H9 (cell line): ENCODE measurements around the gene TTC6. TPM values are rescaled to one million over a fixed set of nuclear protein-coding genes. Genes with fewer than 3 reads are reported as not detected.

Source experiments
- DNase-seq: peaks from one replicate; pipeline ENCODE4 v3.0.0-alpha.2; 2017
- H2AFZ ChIP-seq: one replicate; pipeline ENCODE4 v1.6.1; 2013; ENCODE audit warnings: mild to moderate bottlenecking, low read length, control low read depth, moderate library complexity
- H2AK5ac ChIP-seq: 2 replicates; pipeline ENCODE4 v1.6.1; 2013; ENCODE audit warnings: low read length, control low read depth, mixed read lengths; ENCODE audit not compliant: insufficient read length
- H2BK120ac ChIP-seq: one replicate; pipeline ENCODE4 v1.6.1; 2013; ENCODE audit warnings: low read depth, mild to moderate bottlenecking, low read length, control low read depth, inconsistent platforms; ENCODE audit not compliant: poor library complexity, severe bottlenecking
- H2BK12ac ChIP-seq: 2 replicates; pipeline ENCODE4 v1.6.1; 2013; ENCODE audit warnings: low read length, control low read depth, mixed read lengths, low read depth; ENCODE audit not compliant: insufficient read length
- H2BK15ac ChIP-seq: 2 replicates; pipeline ENCODE4 v1.6.1; 2013; ENCODE audit warnings: low read depth, low read length, control low read depth
- H2BK20ac ChIP-seq: one replicate; pipeline ENCODE4 v1.6.1; 2013; ENCODE audit warnings: low read depth, mild to moderate bottlenecking, low read length, control low read depth, inconsistent platforms; ENCODE audit not compliant: poor library complexity, severe bottlenecking
- H2BK5ac ChIP-seq: 2 replicates; pipeline ENCODE4 v1.6.1; 2013; ENCODE audit warnings: low read length, control low read depth, mixed read lengths; ENCODE audit not compliant: insufficient read length
- H3K14ac ChIP-seq: 2 replicates; pipeline ENCODE4 v1.6.1; 2013; ENCODE audit warnings: low read length, control low read depth; ENCODE audit not compliant: insufficient read depth
- H3K18ac ChIP-seq: 2 replicates; pipeline ENCODE4 v1.6.1; 2013; ENCODE audit warnings: low read depth, mild to moderate bottlenecking, mixed read lengths, low read length, control low read depth; ENCODE audit not compliant: insufficient read length
- H3K23ac ChIP-seq: 2 replicates; pipeline ENCODE4 v1.6.1; 2013; ENCODE audit warnings: low read length, control low read depth, mixed read lengths, low read depth; ENCODE audit not compliant: insufficient read length
- H3K23me2 ChIP-seq: 2 replicates; pipeline ENCODE4 v1.6.1; 2013; ENCODE audit warnings: low read depth, mild to moderate bottlenecking, mixed read lengths, low read length, control low read depth; ENCODE audit not compliant: insufficient read length, poor library complexity, severe bottlenecking
- H3K27ac ChIP-seq: 2 replicates; pipeline ENCODE4 v1.5.1; 2013; ENCODE audit warnings: low read length, control low read depth, mixed read lengths, low read depth; ENCODE audit not compliant: insufficient read length
- H3K27me3 ChIP-seq: 2 replicates; pipeline ENCODE4 v1.6.1; 2013; ENCODE audit warnings: low read length, control low read depth, inconsistent platforms; ENCODE audit not compliant: insufficient read depth
- H3K4ac ChIP-seq: 2 replicates; pipeline ENCODE4 v1.6.1; 2013; ENCODE audit warnings: low read depth, mild to moderate bottlenecking, control low read depth, inconsistent platforms, low read length, moderate library complexity
- H3K4me1 ChIP-seq: 2 replicates; pipeline ENCODE4 v1.6.1; 2013; ENCODE audit warnings: low read length, control low read depth, inconsistent platforms; ENCODE audit not compliant: insufficient read depth
- H3K4me2 ChIP-seq: 2 replicates; pipeline ENCODE4 v1.6.1; 2013; ENCODE audit warnings: low read length, control low read depth, mixed read lengths; ENCODE audit not compliant: insufficient read length, insufficient read depth
- H3K56ac ChIP-seq: 2 replicates; pipeline ENCODE4 v1.6.1; 2013; ENCODE audit warnings: low read depth, mild to moderate bottlenecking, mixed read lengths, low read length, control low read depth; ENCODE audit not compliant: insufficient read length
- H3K79me1 ChIP-seq: 2 replicates; pipeline ENCODE4 v1.6.1; 2013; ENCODE audit warnings: low read depth, mild to moderate bottlenecking, moderate library complexity, low read length, control low read depth, inconsistent platforms; ENCODE audit not compliant: insufficient read depth, poor library complexity, severe bottlenecking
- H3K79me2 ChIP-seq: 2 replicates; pipeline ENCODE4 v1.6.1; 2013; ENCODE audit warnings: low read length, control low read depth, inconsistent platforms; ENCODE audit not compliant: insufficient read depth
- H3K9ac ChIP-seq: 2 replicates; pipeline ENCODE4 v1.6.1; 2013; ENCODE audit warnings: low read length, control low read depth, mixed read lengths; ENCODE audit not compliant: insufficient read length; ENCODE audit errors: extremely low read depth
- H3K9me3 ChIP-seq: one replicate; pipeline ENCODE4 v1.6.1; 2013; ENCODE audit warnings: low read depth, low read length, inconsistent platforms; ENCODE audit not compliant: control insufficient read depth
- H3T11ph ChIP-seq: one replicate; pipeline ENCODE4 v1.6.1; 2013; ENCODE audit warnings: mild to moderate bottlenecking, low read length, control low read depth, inconsistent platforms
- H4K20me1 ChIP-seq: one replicate; pipeline ENCODE4 v1.6.1; 2013; ENCODE audit not compliant: control insufficient read depth, insufficient read length, insufficient read depth
- H4K5ac ChIP-seq: 2 replicates; pipeline ENCODE4 v1.6.1; 2013; ENCODE audit warnings: low read depth, mild to moderate bottlenecking, mixed read lengths, low read length, control low read depth; ENCODE audit not compliant: insufficient read length
- H4K8ac ChIP-seq: replicated peaks from 2 replicates; pipeline ENCODE4 v1.6.1; 2013; ENCODE audit warnings: low read length, control low read depth, mixed read lengths, low read depth; ENCODE audit not compliant: insufficient read length
- H4K91ac ChIP-seq: 2 replicates; pipeline ENCODE4 v1.6.1; 2013; ENCODE audit warnings: low read depth, mild to moderate bottlenecking, moderate library complexity, mixed read lengths, low read length, control low read depth; ENCODE audit not compliant: insufficient read length
- H3K27ac Mint-ChIP-seq, 3 experiments: 2 replicates in 2 of 3; 3 replicates in 1 of 3; pipeline ENCODE4 v1.8.0; 2020 to 2021; ENCODE audit warnings: mixed read lengths in 3 of 3, mild to moderate bottlenecking in 1 of 3, moderate library complexity in 1 of 3
- H3K27me3 Mint-ChIP-seq: 2 replicates; pipeline ENCODE4 v1.8.0; 2021; ENCODE audit warnings: low read depth, mild to moderate bottlenecking, moderate library complexity, mixed read lengths
- H3K36me3 Mint-ChIP-seq, 3 experiments: 2 replicates in 2 of 3; 3 replicates in 1 of 3; pipeline ENCODE4 v1.8.0; 2020 to 2021; ENCODE audit warnings: low read depth in 3 of 3, mixed read lengths in 3 of 3; ENCODE audit not compliant: insufficient read depth in 1 of 3
- H3K4me1 Mint-ChIP-seq, 2 experiments: 2 replicates each; pipeline ENCODE4 v1.8.0; 2020; ENCODE audit warnings: mixed read lengths in 2 of 2
- H3K4me3 Mint-ChIP-seq, 2 experiments: 2 replicates in 1 of 2; 3 replicates in 1 of 2; pipeline ENCODE4 v1.8.0; 2020 to 2021; ENCODE audit warnings: mild to moderate bottlenecking in 2 of 2, mixed read lengths in 2 of 2, moderate library complexity in 1 of 2
- H3K9me3 Mint-ChIP-seq, 2 experiments: 2 replicates in 1 of 2; 3 replicates in 1 of 2; pipeline ENCODE4 v1.8.0; 2020; ENCODE audit warnings: mild to moderate bottlenecking in 2 of 2, mixed read lengths in 2 of 2, moderate library complexity in 1 of 2
- WGBS: extraction: QIAGEN DNeasy Blood & Tissue Kit; methylation state at CpG from one replicate; pipeline ENCODE4 v1.1.7; 2013; ENCODE audit warnings: missing lambda C conversion rate, low lambda C conversion rate, mixed read lengths; ENCODE audit not compliant: insufficient read length; ENCODE audit errors: extremely low coverage; 5-methylcytosine and 5-hydroxymethylcytosine counted together
- total RNA-seq: library from RNA; stranded (reverse); gene quantifications from 2 replicates; pipeline ENCODE4 v1.2.1, GENCODE V29; 2021
- TF ChIP-seq, protein P1 (sequence below): fragments of 200-600 bp; sonication (generic); conservative IDR thresholded peaks from 3 replicates; pipeline ENCODE4 v1.8.0; 2021; ENCODE audit warnings: antibody characterized with exemption, mild to moderate bottlenecking

The TTC6 gene
- total RNA-seq, 1 experiment from 2014 or later = 0.24 TPM

DNA sequence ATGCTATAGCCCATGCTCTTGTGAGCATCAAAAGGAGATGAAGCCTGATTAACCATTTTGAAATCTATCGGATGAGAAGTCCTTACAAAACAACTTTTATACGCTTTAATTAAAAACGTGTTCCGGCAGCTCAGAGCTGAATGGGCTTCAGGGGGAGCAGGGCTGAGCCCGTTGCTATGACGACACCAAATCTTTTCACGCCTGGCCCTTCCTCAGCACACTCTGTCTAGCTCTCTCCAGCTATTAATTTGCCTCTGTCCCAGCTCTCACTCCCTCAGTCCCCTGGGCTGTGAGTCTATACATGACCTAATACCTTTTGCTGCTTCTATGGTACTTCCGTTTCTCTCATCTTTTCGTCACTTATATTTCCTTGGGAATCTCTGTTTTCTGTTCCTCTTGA lies 16.2 kb upstream of the TTC6 start:
- no CpG with 5 or more reads among the region's 9 CpGs for WGBS
- no peak overlapping the region for H3K18ac ChIP-seq
- no peak overlapping the region for H2BK20ac ChIP-seq
- no peak overlapping the region; the same call in 1 of the 2 replicates for H2BK15ac ChIP-seq
- Mint-ChIP-seq H3K4me1 (peaks cover 0 to 4% of the 10 kb centered on the region in 2 experiments; a peak in 3 of 4 replicates), H3K27me3 (peaks cover 95% of the 10 kb centered on the region), H3K27ac (no peak overlapping the region), H3K4me3 (no peak overlapping the region), H3K36me3 (no peaks in the 10 kb centered on the region), H3K9me3 (peaks cover 0 to 3% of the 10 kb centered on the region in 2 experiments; a peak in 3 of 5 replicates)
- no peak overlapping the region for H2BK120ac ChIP-seq
- no peaks in the 10 kb centered on the region for H4K20me1 ChIP-seq
- H3K79me1 ChIP-seq = no peaks in the 10 kb centered on the region
- H3K9me3 ChIP-seq = no peaks in the 10 kb centered on the region
- H3K4me2 ChIP-seq = no peak overlapping the region
- no peak for DNase-seq
- H3T11ph ChIP-seq = no peak overlapping the region
- H2AK5ac ChIP-seq = no peak overlapping the region
- H2AFZ ChIP-seq = no peak overlapping the region
- H3K14ac ChIP-seq = no peak overlapping the region
- H3K4me1 ChIP-seq = no peaks in the 10 kb centered on the region
- no peak overlapping the region for H2BK5ac ChIP-seq
- no peak overlapping the region for H3K4ac ChIP-seq
- no peak overlapping the region for H2BK12ac ChIP-seq
- no peak overlapping the region for H3K27ac ChIP-seq
- no peak overlapping the region for H3K56ac ChIP-seq
- no peak overlapping the region for H4K8ac ChIP-seq
- H3K27me3 ChIP-seq = peaks cover 26% of the 10 kb centered on the region; the same call in 1 of the 2 replicates
- H4K5ac ChIP-seq = no peak overlapping the region
- TF ChIP-seq, protein P1, sequence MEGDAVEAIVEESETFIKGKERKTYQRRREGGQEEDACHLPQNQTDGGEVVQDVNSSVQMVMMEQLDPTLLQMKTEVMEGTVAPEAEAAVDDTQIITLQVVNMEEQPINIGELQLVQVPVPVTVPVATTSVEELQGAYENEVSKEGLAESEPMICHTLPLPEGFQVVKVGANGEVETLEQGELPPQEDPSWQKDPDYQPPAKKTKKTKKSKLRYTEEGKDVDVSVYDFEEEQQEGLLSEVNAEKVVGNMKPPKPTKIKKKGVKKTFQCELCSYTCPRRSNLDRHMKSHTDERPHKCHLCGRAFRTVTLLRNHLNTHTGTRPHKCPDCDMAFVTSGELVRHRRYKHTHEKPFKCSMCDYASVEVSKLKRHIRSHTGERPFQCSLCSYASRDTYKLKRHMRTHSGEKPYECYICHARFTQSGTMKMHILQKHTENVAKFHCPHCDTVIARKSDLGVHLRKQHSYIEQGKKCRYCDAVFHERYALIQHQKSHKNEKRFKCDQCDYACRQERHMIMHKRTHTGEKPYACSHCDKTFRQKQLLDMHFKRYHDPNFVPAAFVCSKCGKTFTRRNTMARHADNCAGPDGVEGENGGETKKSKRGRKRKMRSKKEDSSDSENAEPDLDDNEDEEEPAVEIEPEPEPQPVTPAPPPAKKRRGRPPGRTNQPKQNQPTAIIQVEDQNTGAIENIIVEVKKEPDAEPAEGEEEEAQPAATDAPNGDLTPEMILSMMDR = no peak
- no peak overlapping the region for H3K9ac ChIP-seq
- no peak overlapping the region for H4K91ac ChIP-seq
- H3K79me2 ChIP-seq = no peaks in the 10 kb centered on the region
- H3K23me2 ChIP-seq = peaks cover under 1% of the 10 kb centered on the region
- H3K23ac ChIP-seq = no peak overlapping the region
